Breast epithelium (tissue), 3 donors: Measurements from ENCODE around the gene NRIP3.

ENCODE experiments used
- POLR2AphosphoS5 ChIP-seq, 3 donors: sonication (generic); formaldehyde crosslinking; IDR thresholded peaks; one replicate each; pipeline ENCODE4 v1.6.1; 2017; ENCODE audit warnings: antibody characterized with exemption in 3 of 3
- TF ChIP-seq, protein P1 (sequence below), 3 donors: fragments of 450-650 bp; IDR thresholded peaks; one replicate each; pipeline ENCODE4 v1.5.1; 2016 to 2017; ENCODE audit warnings: antibody characterized with exemption in 3 of 3, mild to moderate bottlenecking in 3 of 3, moderate library complexity in 3 of 3

DNA sequence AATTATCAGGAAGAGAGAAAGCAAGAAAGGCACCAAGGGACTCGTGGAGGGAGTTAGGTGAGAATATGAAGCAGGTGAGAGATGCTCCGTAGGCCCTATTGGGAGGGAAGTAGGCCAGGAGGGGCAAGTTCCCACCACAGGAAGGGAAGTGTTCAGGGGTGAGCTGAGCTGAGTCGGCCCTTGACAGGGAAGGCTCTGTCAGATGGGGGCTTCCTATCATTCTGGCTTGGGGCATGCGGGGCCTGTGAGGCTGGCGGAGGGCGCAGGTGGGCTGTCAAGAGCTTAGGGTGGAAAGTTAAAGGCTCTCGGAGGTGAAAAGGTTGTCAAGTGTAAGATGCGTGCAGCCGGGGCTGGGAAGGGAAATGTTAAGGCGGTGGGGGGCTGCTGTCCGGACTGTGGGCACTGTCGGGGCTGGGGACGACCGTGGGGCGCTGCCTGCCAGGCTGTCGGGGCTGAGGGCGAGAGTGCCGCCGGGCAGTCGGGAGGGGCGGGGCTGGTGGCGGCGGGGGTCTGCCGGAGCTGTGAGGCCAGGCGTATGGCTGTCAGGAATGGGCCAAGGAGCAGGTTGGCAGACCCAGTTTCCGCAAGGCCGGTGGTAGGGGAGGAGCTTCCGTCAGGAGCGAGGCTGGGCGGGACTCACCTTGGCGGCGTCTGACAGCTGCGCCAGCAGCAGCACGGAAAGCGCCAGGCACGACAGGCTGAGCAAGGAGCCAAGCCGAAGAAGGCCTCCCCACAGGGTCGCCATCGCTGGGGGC lies 40.1 kb downstream of the NRIP3 start:
- TF ChIP-seq, protein P1, sequence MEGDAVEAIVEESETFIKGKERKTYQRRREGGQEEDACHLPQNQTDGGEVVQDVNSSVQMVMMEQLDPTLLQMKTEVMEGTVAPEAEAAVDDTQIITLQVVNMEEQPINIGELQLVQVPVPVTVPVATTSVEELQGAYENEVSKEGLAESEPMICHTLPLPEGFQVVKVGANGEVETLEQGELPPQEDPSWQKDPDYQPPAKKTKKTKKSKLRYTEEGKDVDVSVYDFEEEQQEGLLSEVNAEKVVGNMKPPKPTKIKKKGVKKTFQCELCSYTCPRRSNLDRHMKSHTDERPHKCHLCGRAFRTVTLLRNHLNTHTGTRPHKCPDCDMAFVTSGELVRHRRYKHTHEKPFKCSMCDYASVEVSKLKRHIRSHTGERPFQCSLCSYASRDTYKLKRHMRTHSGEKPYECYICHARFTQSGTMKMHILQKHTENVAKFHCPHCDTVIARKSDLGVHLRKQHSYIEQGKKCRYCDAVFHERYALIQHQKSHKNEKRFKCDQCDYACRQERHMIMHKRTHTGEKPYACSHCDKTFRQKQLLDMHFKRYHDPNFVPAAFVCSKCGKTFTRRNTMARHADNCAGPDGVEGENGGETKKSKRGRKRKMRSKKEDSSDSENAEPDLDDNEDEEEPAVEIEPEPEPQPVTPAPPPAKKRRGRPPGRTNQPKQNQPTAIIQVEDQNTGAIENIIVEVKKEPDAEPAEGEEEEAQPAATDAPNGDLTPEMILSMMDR (IDR thresholded peaks at IDR 0.05): no peak
- no peak for TF ChIP-seq POLR2AphosphoS5 (IDR thresholded peaks at IDR 0.05)
